NB4 (cell line): ENCODE results near the gene CIITA.

ENCODE experiments used
- MYC ChIP-seq: IDR thresholded peaks from 2 replicates; pipeline ENCODE4 v1.6.1; 2011; ENCODE audit warnings: low read depth, low read length
- POLR2A ChIP-seq: IDR thresholded peaks from 2 replicates; pipeline ENCODE4 v1.6.1; 2011; ENCODE audit warnings: mild to moderate bottlenecking; ENCODE audit not compliant: insufficient read length; ENCODE audit errors: extremely low read depth
- TF ChIP-seq, protein P1 (sequence below): IDR thresholded peaks from one replicate; pipeline ENCODE4 v1.5.1; 2012; ENCODE audit warnings: low read depth, low read length

GRCh38 chr16:10979717-10980601, 103.0 kb downstream of the CIITA start:
- no peak for TF ChIP-seq POLR2A
- TF ChIP-seq, protein P1, sequence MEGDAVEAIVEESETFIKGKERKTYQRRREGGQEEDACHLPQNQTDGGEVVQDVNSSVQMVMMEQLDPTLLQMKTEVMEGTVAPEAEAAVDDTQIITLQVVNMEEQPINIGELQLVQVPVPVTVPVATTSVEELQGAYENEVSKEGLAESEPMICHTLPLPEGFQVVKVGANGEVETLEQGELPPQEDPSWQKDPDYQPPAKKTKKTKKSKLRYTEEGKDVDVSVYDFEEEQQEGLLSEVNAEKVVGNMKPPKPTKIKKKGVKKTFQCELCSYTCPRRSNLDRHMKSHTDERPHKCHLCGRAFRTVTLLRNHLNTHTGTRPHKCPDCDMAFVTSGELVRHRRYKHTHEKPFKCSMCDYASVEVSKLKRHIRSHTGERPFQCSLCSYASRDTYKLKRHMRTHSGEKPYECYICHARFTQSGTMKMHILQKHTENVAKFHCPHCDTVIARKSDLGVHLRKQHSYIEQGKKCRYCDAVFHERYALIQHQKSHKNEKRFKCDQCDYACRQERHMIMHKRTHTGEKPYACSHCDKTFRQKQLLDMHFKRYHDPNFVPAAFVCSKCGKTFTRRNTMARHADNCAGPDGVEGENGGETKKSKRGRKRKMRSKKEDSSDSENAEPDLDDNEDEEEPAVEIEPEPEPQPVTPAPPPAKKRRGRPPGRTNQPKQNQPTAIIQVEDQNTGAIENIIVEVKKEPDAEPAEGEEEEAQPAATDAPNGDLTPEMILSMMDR = no peak
- TF ChIP-seq MYC = no peak
